NCI-H1694 (cell line): ENCODE measurements around the gene KIF26B.
"Not testable (repeated sequence)": the region's sequence is repeated elsewhere in the genome, so short reads cannot be mapped to it uniquely, and the experiment has no call there.

Source experiments
- DNase-seq: peaks from one replicate; lab custom pipeline; 2025; lab: John Stamatoyannopoulos, UW

KIF26B gene

DNA sequence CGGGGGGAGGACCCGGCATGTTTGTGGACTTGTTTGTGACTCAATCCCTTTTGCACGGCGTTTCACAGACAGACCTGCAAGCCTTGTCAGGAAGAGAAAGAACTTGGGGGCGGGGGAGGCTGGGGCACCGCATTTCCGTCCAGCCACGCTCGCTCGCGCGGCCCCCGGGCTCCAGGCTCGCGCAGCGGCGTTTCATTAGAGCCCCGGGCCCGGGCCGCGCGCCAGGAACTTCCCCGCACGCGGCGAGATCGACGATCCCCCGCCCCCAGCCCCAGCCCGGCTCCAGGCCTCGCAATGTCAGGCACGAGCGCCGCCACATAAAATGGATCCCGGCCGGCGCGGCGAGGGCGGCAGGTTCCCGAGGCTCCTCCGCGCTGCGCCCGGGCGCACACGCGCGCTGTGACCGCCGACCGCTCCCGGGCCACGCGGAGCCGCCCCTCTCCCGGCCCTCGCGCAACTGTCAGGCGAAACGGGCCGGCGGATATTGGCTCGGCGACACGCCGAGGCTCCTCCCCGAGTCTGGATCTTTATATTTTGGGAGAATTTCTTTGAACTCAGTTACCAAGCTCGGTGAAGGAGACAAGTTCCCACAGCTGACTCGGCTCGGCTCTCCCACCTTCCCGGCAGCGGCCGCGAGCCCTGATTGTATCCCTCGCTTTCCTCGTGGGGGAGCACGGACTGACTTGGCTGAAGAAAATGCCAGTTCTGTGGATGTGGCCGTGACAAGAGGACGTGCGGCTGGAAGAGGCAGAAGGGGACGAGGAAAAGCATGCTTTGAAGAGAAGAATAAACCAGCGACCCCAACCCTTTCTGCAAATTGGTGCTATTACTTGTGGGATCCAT, at the start of gene KIF26B:
Gene KIF26B, plus strand, starts transcription at position 557 of the 843 bp plus-strand sequence. CDS start 440 bp downstream, outside the sequence.
- DNase-seq: no peak

DNA sequence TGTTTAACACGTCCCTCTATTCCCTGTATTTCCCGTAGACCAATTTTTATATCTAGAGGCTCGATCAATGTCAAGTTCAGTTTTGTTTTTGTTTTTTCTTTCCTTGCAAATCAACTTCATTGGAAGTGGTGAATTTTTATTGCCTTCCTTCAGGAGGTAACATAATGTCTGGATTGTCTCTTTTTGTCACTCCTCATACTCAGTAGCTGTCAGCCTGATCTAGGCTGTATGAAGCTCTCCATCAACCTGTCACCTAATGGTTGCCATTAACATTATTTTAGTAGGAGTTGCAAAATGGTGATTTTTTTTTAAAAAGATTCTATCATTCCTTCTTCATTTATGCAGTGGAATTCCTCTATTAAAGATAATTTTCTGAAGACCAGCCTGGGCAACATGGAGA, 49.7 kb upstream of the KIF26B start:
- DNase-seq: no peak

DNA sequence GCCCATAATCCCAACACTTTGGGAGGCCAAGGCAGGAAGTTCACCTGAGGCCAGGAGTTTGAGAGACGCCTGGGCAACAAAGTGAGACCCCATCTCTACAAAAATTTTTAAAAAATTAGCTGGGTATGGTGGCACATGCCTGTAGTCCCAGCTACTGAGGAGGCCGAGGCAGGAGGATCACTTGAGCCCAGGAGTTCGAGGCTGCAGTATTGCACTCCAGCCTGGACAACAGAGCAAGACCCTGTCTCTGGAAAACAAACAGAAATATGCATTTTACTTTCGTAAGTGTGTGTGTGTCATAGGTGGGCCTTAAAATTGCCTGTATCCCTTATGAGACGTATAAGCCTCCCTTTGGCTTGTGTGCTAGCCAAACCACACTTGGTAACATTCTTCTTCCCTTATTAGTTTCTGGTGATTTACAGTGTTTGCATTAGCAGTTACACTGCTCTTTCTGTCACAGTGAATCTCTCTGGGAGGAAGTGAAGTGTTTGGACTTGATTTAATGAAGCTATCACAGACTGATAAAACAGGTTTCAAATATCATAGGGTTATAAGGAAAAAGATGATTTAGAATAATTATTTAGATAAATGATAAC, 48.9 kb upstream of the KIF26B start:
- DNase-seq: no peak

- no peak for DNase-seq
These were observed 47.0 kb upstream of the KIF26B start for GRCh38 chr1:245107776-245108114.

DNA sequence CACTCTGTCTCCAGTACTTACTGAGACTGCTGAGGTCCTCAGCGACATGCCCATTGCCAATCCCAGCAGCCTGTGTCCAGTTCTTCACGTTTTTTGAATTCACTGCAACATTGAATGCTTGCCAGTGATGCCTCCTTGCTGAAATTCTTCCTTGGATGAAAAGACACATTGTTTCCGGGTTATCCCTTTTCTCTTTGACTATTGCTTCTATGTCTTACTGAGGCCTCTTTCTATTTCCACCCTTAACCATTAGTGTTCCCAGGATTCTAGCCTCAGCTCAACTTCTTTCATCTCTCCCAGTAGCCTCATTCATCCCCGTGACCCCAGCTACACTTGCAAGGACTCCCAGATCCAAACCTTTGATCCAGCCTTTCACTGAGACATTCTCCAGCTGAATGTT, 46.5 kb upstream of the KIF26B start:
- DNase-seq: no peak

- DNase-seq: no peak
These were observed 45.9 kb upstream of the KIF26B start for GRCh38 chr1:245108909-245109308.

DNA sequence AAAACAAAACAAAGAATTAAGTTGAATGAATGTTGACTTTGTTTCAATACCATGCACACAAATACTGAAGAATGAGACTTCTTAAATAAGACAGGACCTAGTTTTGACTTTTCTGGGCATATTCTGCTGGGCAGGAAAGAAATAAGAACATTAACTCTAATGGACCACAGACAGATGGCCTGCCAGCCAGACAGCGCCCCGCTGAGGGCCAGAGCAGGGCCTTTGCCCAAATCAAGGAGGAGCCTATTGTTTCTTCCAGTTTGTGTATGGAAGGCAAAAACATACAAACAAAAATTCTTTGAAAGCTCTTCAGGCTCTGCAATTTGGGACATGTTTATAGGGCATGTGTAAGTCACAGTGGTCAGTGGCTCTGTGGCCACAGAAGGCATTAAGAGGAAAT, 44.4 kb upstream of the KIF26B start:
- no peak for DNase-seq

DNA sequence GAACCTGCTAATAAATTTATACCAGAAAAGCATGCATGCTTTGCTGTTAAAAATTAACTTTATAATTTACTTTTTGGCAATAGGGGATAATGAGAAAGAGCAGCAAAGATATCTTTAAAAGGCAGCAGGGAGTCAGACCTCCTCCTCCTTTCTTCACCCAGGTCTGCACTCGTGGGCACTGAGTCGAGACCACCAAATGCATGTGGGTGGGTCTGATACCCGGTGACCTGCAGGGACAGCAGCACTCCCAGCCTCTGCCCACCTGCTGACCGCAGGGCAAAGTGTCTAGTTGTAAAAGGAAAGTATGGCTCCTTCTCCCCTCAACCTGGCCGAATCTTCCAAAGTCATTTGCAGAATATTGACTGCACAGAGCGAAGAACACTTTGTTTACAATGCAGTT, 43.7 kb upstream of the KIF26B start:
- DNase-seq: no peak

- DNase-seq: no peak
These were observed 41.1 kb upstream of the KIF26B start for GRCh38 chr1:245113649-245114048.

DNA sequence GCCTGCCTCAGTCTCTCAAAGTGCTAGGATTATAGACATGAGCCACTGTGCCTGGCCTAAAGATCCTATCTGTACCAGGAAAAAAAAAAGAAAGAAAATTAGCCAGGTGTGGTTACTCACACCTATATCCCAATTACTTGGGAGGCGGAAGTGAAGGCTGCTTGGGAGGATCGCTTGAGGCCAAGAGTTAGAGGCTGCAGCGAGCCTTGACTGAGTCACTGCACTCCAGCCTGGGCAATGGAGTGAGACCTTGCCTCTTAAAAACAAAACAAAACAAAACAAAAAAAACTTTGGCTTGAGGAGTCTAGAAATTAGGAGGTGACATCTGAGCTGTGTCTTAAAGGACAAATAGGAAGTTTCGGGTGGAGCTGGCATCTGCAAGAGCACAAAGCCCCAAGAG, 38.7 kb upstream of the KIF26B start:
- DNase-seq: no peak

- no peak for DNase-seq
These were observed 38.0 kb upstream of the KIF26B start for GRCh38 chr1:245116751-245117150.

GRCh38 chr1:245118066-245118465, 36.7 kb upstream of the KIF26B start:
- no peak for DNase-seq

GRCh38 chr1:245118806-245119205, 36.0 kb upstream of the KIF26B start:
- no peak for DNase-seq

DNA sequence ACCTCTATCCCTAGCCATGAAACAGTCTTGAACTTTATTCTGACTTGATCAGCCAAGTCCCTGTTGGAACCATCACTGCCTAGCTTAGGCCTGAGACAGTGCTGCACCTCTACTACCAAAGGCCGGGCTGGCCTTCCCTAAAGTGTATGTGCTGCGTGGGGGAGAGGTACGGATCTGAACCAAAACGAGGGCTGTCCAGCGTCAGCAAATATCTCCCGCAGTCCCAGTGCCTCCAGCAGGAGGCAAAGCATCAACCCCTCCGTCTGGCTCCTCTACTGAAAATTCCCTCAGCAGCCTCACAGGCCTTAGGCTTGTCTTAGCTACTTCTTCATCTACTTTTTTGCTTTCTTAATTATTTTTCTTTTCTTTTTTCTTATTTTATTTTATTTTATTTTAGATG, 33.3 kb upstream of the KIF26B start:
- no peak for DNase-seq

- DNase-seq: no peak
These were observed 30.5 kb upstream of the KIF26B start for GRCh38 chr1:245124241-245124640.

- DNase-seq: no peak
These were observed 30.1 kb upstream of the KIF26B start for GRCh38 chr1:245124644-245125043.

DNA sequence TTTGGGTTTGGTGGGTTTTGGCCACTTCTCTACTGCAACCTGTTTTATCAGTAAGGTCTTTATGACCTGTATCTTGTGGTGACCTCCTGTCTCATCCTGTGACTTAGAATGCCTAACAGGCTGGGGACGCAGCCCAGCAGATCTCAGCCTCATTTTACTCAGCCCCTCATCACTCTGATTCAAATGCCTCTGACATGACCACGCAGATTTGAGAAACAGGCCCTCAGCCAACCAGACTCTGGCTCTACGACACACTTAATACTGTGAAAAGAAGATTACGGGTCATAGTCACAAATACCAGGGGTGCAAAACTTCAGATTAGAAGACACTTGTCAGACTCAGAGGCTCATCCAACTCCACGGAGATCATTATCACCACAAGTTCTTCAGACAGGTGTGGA, 28.3 kb upstream of the KIF26B start:
- DNase-seq: no peak

GRCh38 chr1:245128381-245129101, 26.2 kb upstream of the KIF26B start:
- no peak for DNase-seq

GRCh38 chr1:245129319-245130240, 25.2 kb upstream of the KIF26B start:
- no peak for DNase-seq

DNA sequence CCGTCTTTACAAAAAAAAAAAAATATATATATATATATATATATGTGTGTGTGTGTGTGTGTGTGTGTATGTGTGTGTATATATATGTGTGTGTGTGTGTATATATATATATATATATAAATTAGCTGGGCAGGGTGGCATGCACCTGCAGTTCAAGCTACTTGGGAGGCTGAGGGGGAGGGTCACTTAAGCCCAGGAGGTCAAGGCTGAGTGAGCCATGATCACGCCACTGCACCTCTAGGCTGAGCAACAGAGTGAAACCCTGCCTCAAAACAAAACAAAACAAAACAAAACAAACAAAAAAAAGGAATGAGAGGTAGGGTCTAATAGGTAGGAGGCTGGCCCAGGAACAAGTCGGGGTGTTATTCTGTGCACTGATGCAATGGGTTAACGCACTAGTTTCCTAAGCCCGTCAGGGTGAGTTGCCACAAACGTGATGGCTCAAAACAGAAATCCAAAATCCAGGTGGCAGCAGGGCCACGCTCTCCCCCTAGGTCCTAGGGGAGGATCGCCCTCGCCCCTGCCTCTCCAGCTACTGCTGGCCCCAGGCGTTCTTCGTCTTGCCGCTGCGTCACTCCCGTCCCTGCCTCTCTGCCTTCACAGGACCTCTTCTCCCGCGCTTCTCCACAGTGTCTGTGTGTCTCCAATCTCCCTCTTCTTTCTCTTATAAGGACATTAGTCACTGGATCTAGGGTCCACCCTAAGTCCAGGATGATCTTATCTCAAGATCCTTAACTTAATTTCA, 24.3 kb upstream of the KIF26B start:
- DNase-seq: not testable (repeated sequence)

GRCh38 chr1:245131026-245131393, 23.8 kb upstream of the KIF26B start:
- DNase-seq: no peak
